GM12801 (cell line): Measurements from ENCODE around the gene LAMB4.

Source experiments
- CTCF ChIP-seq: IDR thresholded peaks from one replicate; pipeline ENCODE4 v1.5.1; 2011; ENCODE audit warnings: control low read depth; ENCODE audit not compliant: insufficient read length; ENCODE audit errors: extremely low read depth

LAMB4 gene

DNA sequence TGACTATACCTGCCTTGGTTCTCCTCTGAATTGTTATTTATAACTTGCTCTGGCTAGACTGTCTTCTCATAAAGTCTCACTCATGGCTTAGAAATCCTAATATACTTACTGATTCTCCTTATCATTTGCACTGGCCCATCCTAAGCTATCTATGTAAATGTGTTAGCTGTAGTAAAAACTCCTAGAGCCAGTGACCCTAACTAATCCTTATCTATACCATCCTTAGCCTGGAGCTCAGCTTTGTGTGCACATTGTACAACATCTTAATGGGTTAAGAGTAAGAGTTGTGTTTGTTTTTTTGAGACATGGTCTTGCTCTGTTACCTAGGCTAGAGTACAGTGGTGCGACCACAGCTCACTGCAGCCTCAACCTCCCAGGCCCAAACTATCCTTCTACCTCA, 40.8 kb downstream of the LAMB4 start:
- TF ChIP-seq CTCF, result no peak

GRCh38 chr7:108088729-108089128, 41.4 kb downstream of the LAMB4 start:
- no peak for TF ChIP-seq CTCF

- TF ChIP-seq CTCF, result no peak
Observed at GRCh38 chr7:108087778-108088177, 42.4 kb downstream of the LAMB4 start.

- no peak for TF ChIP-seq CTCF
Observed at GRCh38 chr7:108086962-108087361, 43.2 kb downstream of the LAMB4 start.

DNA sequence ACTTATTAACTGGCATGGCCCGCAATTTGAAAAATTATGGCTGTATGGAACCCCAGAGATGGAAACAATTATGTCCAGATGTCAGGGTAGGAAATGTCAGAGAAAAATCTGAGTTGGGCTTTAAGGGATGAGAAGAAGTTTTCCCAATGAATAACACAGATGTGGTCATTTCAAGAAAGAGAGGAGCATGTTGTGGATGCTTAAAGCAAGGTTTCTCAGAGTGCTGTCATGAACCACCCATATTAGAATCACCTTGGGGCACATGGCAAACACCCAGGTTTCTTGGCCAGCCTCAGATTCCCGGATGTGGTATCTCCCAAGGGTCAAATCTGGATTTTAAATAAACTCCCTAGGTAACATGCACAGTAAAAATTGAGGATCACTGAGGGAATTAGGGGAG, 43.6 kb downstream of the LAMB4 start:
- no peak for TF ChIP-seq CTCF

- TF ChIP-seq CTCF, result no peak
Observed at GRCh38 chr7:108083980-108084379, 46.2 kb downstream of the LAMB4 start.

- TF ChIP-seq CTCF, result no peak
Observed at GRCh38 chr7:108079648-108080591, 50.2 kb downstream of the LAMB4 start.

DNA sequence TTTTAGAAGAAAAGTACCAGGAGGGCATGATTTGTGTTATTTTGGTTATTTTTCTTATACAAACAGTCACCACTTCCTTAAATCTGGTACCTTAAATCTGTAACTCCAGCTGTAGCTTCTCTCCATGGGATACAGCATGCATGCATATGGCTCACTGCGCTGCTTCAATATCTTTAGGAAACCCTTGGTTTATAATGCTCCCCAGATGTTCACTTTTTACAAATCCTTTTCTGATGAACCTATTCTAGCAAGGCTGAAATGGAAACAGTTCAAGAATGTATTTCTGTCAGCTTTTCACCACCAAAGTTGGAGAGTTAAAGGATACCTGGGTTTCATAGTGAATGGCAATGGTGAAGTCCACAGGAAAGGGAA, 50.9 kb downstream of the LAMB4 start:
- TF ChIP-seq CTCF, result no peak
